ENCODE results near the gene PODN.

Gene PODN

DNA sequence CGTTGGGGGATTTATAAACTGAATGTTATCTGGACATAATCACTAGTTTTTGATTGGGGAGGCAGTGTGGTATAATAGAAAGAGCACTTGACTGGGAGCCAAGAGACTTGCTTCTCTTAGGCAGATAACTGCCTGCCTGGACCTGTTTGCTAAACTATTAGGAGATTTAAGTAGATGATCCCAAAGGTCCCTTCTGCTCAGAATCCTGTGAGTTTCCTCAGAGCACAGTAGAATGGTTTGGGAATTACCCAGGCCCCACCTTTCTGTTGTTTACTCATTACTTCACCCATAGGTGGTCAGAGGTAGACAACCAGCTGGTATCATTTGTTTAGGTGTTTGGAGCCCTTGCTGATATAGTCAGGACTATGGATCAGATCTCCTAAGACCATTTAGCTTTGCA, 10.3 kb upstream of the PODN start:
- DNase-seq: no peak

DNA sequence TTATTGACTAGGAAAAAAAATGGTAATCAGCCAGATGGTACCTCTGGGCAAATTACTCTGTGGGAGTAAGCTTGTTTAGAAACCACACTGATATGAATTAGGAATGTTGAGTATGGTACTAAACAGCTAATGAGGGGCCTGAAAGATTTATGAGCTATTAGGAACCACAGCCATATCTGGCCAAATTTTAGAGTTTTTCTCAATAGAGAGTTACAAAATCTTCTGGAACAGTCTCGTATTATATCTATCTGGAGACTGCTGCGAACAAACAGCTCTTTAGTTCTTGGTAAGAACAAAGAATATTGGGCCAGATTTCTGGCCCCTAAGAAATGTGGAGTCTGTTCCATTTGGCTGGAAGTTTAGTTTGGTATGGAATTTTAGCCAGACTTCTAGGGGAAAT, 4.9 kb upstream of the PODN start:
- DNase-seq: no peak

DNA sequence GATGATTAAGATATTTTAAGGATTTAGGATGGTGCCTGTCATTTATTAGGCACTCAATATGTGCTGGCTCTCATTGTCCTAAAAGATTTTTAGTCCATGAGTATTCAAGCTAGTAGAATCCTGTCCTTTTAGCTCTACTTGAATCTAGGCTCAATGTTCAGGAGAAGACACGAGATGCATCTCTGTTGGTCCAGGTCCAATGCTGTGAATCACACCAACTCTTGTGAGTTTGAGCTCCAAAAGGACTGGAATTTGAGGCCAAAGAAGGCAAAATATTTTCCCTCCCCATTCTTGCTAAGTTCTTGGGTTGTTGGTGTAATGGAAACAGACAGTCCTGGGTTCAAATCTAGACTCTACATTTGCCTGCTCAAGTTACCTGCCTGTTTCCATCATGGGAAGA, 1.4 kb upstream of the PODN start:
- no peak for DNase-seq

DNA sequence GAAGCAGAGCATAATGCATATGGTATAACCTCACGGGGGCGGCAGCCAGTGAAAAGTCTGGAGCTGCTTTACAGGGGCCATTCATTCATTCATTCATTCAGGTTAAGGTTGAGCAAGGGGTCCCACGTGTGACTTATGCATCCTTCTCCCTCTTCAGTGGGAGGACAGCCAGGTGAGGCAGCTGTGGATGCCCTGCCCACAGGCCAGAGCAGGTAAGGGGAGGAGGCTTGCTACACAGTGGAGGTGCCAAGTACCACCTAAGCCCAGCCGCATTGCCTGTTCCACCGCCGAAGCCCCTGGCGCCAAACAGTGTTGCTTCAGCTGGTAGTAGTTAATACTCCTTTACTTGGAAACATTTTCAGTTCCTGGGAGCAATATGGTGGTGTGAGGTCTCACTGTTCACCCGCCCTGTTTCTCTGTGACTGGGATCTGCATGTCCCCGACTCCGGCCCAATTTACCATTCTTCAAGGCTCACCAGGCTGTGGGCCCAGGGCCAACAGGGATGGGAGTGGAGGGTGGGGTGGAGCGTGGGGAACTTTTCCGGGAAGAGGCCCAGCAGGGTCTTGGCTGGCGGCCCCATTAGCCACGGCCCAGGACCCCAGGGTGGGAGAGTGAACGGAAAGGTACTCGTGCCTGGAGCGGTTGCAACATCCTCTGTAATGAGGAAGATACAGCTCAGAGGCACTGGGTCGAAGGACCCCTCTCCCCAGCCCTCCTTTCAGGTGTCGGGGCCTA, 722 bp upstream of the PODN start:
- no peak for DNase-seq

DNA sequence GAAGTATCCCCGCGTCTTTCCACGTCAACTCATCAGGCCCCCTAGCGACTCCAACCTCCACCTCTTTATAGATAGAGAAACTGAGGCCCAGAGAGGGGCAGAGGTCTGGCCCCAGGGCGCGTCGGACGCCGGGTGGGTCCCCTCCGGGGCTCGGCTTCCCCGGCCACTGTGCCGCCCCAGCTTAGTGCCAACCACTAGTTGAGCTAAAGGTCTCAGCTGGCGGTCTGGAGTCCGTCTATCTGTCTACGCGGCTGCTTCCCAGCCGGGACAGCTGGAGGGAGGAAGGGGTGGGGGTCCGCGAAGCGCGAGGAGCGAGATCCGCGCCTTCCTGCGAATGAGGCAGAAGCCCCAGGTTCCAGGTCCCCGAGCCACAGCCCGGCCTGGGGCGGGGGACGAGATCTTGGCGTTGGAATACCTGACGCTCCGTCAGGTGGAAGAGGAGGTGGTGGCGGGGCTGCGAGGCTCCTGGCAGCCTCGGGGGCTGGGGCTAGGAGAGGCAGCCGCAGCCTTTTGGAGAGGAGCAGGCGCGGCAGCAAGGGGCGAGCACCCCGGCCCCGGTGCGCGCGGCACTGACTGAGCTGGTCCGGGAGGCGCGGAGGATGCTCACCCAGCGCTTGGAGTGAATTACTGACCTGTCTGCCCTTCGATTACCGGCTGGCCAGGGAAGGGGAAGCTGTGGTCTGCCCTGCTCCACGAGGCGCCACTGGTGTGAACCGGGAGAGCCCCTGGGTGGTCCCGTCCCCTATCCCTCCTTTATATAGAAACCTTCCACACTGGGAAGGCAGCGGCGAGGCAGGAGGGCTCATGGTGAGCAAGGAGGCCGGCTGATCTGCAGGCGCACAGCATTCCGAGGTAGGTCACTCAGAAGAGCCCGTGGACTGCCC, 937 bp downstream of the PODN start:
- DNase-seq: no peak

DNA sequence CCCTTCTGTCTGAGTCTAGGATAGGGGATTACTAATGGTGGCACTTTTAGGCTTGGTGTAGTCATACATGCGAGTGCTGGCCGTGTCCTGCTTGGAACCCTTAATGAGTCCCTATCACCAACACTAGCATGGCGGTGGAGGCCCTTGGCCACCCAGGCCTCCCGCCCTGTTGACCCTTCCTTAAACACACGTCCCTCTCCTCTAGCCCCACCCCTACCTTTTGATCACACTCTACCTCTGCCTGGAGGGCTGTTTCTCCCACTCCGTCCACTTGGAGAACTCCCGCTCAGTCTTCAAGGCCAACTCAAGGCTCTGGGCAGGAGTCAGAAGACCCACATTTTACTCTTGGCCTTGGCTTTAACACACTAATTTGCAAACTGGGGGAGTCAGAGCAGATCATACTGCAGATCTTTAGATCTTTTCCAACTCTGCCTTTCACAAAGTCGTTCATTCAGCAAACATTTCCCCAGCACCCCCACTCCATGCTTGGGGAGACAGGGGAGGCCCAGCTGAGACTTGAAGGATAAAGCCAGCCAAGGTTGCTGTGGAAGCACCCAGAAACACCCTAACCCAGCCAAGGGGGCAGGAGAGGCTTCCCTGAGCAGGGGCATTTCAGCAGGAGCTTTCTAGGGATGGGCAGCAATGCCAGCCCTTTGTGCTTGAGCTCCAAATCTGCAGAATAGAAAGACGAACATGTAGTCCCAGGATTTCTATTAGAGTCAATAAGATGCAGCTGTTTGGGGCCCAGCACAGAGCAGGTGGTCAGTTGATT, 1.9 kb downstream of the PODN start:
- DNase-seq: no peak

DNA sequence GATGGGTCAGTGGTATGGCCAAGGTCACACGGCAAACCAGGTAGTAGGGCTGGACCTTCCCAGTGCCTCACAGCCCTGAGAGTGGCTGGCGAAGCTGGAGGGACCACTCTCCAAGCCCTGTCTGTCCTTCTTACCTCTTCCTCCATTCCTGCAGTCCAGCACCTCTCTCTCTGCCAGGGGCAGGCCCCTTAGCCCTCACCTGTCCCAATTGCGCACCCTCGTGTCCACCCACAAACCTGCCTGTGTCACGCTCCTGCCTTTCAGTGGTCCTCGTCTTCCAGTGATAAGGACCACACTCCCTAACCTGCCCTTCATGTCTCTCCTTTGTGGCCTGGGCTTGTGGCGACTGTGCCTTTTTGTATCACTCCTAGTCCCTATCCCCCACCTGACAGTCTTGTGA, 3.4 kb downstream of the PODN start:
- DNase-seq: no peak

DNA sequence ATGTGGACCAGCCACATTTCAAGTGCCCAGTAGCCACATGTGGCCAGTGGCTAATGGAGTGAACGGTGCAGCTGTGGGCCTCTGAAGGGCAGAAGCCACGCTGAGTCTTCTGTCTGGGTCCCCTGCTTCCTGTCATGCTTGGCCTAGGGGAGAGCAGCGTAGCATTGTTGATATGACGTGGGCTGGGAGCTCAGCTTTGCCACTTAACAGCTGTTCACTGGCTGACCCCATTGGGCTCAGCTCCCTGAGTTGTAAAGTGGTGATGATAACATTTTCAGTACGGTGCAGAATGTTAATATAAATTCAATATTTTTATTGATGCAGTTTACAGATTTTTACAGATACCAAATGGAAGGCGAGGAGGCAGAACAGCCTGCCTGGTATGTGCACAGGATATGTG, 4.5 kb downstream of the PODN start:
- DNase-seq: no peak

DNA sequence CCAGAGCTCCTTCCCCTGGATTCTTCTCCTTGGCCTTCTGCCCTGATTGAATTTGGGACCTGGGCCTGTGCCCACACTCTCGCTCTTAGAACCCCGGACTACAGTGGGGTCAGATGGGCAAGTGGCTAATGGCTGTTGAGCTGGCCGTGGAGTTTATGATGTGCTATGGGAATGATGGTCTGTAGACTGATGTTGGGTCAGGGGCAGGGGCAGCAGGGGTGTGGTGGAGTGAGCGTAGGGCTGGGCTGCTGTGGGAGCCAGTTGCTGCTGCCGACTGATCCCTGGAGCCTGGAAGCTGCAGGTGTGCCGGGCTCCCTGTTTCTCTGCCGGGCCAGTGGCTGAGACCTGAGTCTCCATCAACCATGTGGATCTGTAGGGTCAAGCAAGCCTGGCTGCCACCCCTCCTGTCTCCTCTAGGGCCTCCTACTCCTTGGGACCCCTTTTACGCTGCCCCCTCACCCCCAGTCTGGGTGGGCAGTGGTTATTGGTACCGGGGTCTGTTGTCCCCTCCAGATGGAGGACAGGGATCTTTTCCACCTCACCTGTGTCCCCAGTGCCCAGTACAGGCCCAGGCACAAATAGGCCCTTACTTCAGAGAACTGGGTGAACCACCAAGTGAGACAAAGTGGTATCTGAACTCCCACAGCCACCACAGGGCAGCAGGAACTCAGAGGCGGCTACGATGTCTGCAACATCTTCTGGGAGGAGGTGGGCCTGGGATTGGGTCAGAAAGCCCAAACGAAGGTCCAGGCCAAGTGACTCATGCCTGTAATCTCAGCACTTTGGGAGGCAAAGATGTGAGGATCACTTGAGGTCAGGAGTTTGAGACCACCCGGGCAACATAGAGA, 5.1 kb downstream of the PODN start:
- no peak for DNase-seq

DNA sequence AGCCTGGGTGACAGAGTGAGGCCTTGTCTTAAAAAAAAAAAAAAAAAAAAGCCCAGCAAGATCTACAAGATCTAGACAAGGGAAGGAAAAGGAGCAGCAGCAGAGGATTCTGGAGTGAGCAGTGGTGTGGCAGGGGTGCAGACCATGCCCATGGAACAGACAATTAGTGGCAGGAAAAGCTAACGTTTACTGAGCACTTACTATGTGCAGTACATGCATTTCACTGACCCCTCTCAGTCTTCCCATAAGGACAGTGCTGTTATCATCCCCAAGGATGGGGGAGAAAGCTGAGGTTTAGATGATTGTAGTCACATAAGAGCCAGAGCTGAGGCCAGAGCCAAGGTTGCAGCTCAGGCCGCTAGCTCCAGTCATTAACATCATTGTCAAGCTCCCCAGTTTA, 5.9 kb downstream of the PODN start:
- no peak for DNase-seq

DNA sequence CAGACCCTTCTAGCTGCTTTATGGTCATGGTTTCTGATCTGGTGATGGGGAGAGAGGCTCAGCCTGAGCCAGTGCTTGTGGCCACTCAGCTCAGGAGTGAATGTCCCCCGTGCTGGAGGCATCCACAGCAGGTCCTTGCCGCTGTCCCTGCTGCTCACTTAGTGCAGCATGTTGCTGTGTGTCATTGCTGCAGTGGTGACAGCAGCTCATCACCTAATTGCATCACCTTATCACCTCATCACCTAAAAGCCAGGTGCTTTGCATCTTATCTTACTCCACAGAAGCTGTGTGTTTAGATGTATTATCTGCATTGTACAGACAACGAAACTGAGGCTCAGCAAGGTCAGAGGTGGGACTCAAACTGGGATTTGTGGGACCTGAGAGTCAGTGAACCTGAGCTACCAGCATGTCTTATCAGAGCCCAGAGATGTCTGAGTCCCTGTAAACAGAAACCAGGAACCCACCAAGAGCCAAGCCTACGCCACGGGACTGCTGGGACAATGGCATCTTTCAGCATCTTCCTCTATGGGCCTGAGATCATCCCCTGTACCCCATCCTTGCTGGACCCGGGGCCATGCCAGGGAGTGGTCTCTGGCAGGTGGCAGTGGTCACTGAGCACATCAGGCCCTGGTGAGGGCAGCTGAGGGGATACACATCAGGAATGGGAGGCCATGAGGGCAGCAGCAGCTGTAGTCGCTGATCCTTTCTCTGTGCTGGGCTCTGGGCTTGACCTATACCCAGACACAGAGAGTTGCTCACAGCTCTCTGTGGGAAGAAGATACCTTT, 6.5 kb downstream of the PODN start:
- no peak for DNase-seq

DNA sequence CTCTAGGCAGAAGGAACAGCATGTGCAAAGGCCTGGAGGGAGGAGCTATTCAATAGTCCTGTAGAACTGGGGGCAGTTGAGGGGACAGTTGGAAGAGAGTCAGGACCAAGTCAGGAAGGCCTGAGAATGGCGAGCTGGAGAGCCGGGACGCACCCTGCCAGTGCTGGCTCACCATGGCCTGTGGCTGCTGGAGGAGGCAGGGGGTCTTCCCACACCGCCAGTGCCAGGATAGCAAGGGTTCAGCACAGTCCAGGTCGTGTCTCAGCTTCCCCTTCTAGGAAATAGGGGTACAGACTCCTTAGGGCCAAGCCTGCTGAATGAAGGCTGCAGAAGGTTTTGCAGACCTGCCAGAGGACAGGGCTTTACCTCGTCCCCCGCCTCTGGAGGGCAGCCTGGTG, 7.3 kb downstream of the PODN start:
- DNase-seq: no peak

DNA sequence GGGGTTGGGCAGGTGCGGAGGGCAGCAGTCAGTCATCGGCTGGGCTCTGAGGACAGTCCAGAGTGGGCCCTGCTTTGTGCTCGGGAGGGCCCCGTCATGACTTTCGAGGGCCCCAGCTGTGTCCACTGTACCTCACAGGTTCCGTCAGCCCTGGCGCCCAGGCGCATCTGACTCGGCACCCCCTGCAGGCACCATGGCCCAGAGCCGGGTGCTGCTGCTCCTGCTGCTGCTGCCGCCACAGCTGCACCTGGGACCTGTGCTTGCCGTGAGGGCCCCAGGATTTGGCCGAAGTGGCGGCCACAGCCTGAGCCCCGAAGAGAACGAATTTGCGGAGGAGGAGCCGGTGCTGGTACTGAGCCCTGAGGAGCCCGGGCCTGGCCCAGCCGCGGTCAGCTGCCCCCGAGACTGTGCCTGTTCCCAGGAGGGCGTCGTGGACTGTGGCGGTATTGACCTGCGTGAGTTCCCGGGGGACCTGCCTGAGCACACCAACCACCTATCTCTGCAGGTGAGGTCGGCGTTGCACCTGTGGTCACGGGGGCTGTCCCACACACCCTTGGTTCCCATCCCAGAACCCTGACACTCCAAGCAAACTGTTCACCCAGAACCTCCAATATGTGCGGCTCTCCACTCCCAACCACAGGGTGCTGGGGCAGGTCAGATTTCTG, 7.8 kb downstream of the PODN start:
- DNase-seq: no peak

DNA sequence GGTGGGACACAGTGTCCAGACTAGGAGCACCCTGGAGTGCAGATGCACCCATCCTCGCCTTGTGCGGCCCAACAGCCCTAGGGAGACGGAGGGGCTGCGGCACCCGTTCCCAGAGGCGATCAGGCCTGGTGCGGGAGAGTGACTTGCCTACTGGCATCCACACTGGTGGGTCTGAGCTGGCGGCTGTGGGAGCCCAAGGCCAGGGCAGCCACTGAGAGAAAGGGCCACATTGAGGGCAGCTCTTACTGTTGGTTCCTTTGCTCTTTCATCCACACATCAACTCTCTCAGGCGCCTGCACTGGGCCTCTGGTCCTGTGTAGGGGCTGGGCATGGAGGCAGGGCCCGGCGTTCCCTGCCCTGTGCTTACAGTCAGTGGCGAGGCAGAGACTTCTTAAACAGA, 8.6 kb downstream of the PODN start:
- DNase-seq: no peak

DNA sequence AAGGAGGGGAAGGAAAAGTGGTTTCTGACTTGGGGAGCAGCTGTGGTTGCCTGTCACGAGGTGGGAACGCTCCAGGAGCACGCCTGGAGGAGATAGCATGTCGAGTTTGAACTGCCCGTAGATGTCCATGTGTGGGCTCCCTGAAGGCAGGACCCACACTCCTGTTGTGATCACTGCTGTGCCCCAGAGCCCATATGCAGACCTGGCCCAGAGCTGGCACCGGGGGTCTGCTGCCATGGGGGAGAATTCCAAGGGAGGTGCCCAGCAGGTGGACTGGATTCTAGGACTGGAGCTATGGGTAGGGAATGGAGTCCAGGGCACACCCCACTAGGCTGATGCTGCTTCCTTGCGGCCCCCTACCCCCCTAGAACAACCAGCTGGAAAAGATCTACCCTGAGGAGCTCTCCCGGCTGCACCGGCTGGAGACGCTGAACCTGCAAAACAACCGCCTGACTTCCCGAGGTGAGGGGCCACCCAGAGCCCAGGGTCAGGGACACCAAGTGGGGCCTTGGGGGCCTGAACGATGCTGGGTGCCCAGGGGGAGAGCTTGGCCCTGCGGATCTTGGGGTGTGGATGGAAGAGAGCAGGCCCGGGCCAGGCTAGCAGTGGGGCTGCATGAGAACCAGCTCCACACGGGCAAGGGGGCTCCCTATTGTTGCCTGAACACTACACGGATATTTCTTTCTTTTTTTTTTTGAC, 9.3 kb downstream of the PODN start:
- no peak for DNase-seq

DNA sequence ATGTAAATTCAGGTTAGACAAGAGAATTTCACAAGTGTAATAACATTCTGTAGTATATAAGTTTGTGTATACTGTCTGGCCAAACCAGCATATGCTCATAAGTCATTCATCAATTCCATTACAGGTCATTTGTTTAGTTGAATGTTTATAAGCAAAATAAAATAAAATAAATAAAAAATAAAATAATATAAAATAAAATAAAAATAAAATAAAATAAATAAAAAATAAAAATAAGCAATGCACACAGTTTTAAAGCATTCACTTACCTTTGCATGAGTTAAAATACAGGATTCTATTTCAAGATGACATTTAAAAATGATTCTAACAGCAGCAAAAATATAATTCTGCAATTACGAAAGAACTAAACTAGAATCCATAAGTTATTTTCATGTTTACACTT, 9.9 kb downstream of the PODN start:
- no peak for DNase-seq

DNA sequence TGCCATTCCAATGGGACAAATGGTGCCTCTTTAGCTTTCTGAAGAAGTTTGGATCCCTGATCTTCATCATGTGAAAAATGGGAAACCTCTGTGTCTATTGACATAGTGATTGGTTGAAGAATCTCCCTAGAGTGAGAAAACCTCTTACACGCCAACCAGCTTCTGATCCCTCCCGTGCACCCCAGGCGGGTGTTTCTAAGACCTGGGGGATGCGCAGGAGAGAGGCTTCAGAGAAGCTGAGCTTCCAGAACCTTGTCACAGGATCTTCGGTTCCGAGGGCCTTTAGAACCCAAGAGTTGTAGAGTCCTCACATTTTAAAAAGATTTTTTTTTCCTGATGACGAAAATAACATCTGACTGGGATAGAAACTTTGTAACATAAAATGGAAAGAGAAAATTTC, 11.3 kb downstream of the PODN start:
- no peak for DNase-seq

DNA sequence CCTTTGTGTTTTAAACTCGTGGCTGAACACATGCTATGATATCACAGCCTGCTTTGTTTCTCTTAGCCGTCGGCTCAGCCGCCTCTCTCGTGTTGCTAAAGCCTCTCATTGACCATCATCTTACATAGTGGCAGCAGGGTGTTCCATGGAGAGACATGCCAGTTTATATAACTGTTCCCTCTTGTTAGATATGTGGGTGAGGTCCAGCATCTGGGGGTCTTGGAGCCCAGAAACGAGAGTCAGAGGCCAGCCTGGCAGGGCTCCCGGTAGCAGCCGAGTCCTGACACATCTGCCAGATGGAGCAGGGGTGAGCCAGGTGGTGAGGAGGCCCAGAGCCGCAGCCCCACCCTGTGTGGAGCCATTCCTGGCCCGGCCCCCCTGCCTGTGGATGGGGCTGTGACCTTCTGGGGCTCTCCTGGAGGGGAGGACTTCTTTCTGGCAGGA, 11.9 kb downstream of the PODN start:
- no peak for DNase-seq

DNA sequence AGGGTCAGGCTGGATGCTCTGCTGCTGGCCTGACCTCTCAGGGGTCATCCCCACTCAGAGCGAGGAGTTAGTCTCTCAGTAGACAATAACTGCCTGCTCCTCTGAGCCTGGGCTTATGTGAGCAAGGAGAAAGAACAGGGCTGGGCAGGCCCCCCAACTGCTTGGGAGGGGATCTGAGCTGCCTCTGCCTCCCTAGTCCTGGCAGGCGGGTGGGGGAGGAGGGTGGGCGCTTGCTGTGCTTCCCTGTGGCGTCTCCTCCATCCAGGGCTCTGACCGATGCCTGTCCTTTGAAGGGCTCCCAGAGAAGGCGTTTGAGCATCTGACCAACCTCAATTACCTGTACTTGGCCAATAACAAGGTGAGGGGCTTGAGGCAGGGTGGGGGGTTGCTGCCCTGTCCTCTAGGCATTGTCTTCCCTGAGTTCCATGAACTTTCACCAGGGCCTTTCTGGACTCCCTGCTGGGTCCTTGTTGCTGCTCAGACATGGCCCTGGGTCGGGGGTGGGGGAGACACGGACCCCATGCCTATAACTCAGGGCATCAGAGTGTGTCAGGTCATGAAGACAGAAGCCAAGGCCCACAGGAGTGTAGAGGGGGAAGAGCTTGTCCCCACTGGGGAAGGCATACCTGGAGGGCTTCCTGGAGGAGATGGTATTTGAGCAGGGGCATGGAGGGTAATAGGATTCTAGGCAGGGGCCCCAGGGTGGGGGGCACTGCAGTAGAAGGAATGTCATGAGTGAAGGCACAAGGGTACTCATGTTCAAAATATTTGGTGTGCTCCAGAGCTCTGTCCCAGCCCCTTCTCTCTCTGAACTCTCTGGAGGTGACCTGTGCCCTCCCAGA, 12.5 kb downstream of the PODN start:
- no peak for DNase-seq

DNA sequence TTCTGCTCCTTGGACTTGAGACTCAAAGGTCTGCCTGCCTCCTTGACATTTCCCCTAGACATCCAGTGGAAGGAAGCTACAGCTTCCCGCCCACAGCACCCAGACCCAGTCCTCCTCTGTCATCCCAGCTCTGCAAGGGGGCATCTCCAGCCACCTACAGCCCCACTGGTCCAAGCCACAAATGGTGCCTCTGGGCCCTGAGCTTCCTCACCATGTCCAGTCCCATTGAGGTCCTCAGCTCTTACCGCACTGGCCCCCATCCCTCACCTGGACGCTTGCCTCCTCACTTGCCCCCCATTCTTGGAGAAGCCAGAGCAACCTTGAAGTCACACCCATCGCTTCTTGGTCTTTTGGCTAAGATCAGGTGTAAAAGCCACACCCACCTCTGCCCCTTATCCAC, 13.2 kb downstream of the PODN start:
- DNase-seq: no peak

All from CD4-positive, alpha-beta T cell treated with Interleukin-1 beta for 1 hour (primary cell).